CD4-positive, alpha-beta T cell treated with Interferon gamma for 1 hour (primary cell): ENCODE measurements around the gene IQGAP1.

Source experiments
- DNase-seq: peaks from one replicate; pipeline ENCODE4 v3.0.0-alpha.2; 2020

IQGAP1 gene

DNA sequence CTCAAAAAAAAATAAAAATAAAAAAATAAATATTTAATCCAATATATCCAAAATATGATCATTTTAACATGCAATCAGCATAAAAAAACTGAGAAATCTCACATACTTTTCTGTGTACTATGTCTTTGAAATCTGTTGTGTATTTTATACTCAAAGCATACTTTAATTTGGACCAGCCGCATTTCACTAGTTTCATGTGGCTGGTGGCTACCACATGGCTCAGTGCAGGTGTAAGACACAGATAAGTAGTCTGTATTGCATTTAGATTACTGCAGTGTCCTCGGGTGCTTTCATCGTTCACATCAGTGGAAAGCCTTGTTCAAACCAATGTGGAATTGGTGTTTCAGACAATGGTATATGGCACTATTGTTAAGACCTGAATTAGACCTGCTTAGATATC is 152.7 kb downstream of the IQGAP1 start:
- DNase-seq, result no peak

DNA sequence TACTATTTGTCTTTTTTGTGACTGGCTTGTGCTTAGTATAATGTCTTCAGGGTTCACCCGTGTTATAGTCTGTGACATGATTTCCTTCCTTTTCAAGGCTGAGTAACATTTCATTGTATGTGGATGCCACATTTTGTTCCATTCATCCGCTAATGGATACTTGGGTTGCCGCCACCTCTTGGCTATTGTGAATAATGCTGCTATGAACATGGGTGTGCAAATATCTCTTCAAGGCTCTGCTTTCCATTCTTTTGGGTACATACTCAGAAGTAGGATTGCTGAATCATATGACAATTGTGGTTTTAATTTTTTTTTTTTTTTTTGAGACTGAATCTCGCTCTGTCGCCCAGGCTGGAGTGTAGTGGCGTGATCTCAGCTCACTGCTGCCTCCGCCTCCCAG is 157.1 kb downstream of the IQGAP1 start:
- no peak for DNase-seq

DNA sequence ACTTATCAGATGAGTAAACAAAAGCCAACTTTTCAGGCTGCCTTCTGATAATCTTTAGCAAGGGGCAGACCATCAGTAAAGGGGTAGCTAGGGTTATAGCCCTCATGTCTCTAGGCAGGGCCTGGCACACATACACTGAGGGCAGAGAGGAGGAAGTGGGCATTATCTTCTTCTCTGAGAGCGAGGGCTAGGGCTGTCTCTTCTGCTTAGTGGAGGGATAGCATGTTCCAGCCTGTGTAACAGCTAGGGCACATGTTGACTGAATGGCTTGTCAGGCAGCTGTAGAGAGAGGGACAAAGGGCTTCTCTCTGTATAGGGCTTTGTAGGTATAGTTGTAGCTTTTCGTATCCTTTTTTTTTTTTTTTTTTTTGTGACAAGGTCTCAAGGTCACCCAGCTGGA is 159.5 kb downstream of the IQGAP1 start:
- DNase-seq, result no peak

DNA sequence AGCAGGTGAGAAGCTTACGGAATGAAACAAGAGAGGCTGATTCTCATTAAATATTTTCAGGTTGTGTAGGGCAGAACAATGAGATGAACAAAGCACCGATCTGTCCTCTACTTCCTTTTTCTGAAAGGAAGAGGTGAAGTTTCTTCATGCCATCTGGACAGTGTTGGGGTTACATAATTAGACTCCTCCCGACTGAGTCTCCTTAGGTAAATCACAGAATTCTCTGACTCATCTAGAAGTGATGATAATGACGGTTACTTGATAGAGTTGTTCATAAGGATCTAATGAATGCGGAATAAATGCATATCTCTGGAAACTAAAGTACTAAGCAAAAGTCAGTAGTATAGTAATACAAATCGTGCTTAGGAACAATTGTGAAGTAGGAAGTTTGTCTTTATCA is 162.9 kb downstream of the IQGAP1 start:
- no peak for DNase-seq
